Upper lobe of left lung (tissue), 6 donors: ENCODE measurements around the gene MAST4. TPM values are rescaled to one million over a fixed set of nuclear protein-coding genes. Genes with fewer than 3 reads are reported as not detected.

Experiments
- ATAC-seq, 2 donors: fragments of 200-7000 bp; cut with Tn5 transposase; one replicate each; pipeline ENCODE4 v1.9.1; 2022; ENCODE audit warnings: mild to moderate bottlenecking in 2 of 2, moderate library complexity in 2 of 2; ENCODE audit not compliant: low FRiP score in 2 of 2
- DNase-seq, 2 donors: peaks; one replicate each; pipeline ENCODE4 v3.0.0-alpha.2; 2019 to 2020
- H3K27ac ChIP-seq, 4 donors: fragments of 200-600 bp; sonication (generic); one replicate each; pipeline ENCODE4 v1.5.1; 2016 to 2019
- H3K27me3 ChIP-seq, 4 donors: fragments of 200-600 bp; sonication (generic); one replicate each; pipeline ENCODE4 v1.5.1; 2017 to 2019
- H3K36me3 ChIP-seq, 4 donors: fragments of 200-600 bp; sonication (generic); one replicate each; pipeline ENCODE4 v1.5.1; 2016 to 2019
- H3K4me1 ChIP-seq, 4 donors: fragments of 200-600 bp; sonication (generic); one replicate each; pipeline ENCODE4 v1.5.1; 2018 to 2019
- H3K4me3 ChIP-seq, 4 donors: fragments of 200-600 bp; sonication (generic); one replicate each; pipeline ENCODE4 v1.5.1; 2017 to 2019; ENCODE audit warnings: mild to moderate bottlenecking in 2 of 4, moderate library complexity in 1 of 4
- H3K9me3 ChIP-seq, 4 donors: fragments of 200-600 bp; sonication (generic); one replicate each; pipeline ENCODE4 v1.5.1; 2018 to 2019
- CTCF ChIP-seq, 6 experiments: fragments of 450-650 bp in 4 of 6; fragments of 200-600 bp in 2 of 6; sonication (generic) in 2 of 6; IDR thresholded peaks; one replicate each; pipeline ENCODE4 v1.5.1; 2016 to 2019; ENCODE audit warnings: antibody characterized with exemption in 6 of 6
- EP300 ChIP-seq, 4 donors: sonication (generic); formaldehyde crosslinking; IDR thresholded peaks; one replicate each; pipeline ENCODE4 v1.5.1; 2017; ENCODE audit warnings: antibody characterized with exemption in 4 of 4, control low read depth in 2 of 4
- POLR2A ChIP-seq, 4 donors: fragments of 450-650 bp; IDR thresholded peaks; one replicate each; pipeline ENCODE4 v1.5.1; 2016 to 2017; ENCODE audit warnings: antibody characterized with exemption in 4 of 4, mild to moderate bottlenecking in 2 of 4
- POLR2AphosphoS5 ChIP-seq, 2 donors: sonication (generic); formaldehyde crosslinking; IDR thresholded peaks; one replicate each; pipeline ENCODE4 v1.5.1; 2017; ENCODE audit warnings: antibody characterized with exemption in 2 of 2
- WGBS, 2 donors: methylation state at CpG; one replicate each; pipeline ENCODE4 v1.1.5; 2017 to 2018; 5-methylcytosine and 5-hydroxymethylcytosine counted together
- total RNA-seq, 6 donors: library from RNA; depleted of rRNA in 4 of 6; stranded (reverse); fragments of >200 nt in 4 of 6; gene quantifications; one replicate each; pipeline versions ENCODE4 v1.1.0 to v1.2.1, GENCODE V29; 2016 to 2021
- donor health status: DM: no; HTN: no; CAD: no; lungs with moderate emphysema.
- donor health status: DM: no; HTN: yes; CAD: no; lungs with severe emphysema.

Gene MAST4
- total RNA-seq = 100 to 1,000 TPM in 1 of 6 donors, 10 to 100 TPM in 5; 44.8 to 229 (median 66.4) TPM

GRCh38 chr5:66595756-66596635 is at the start of gene MAST4:
Gene MAST4, plus strand, starts transcription at chr5:66596393. Its CDS starts 263 bp downstream, at chr5:66596656.
- 2 to 3% methylated on average over 26 to 33 of the region's 74 CpGs for WGBS, 2 donors
- peaks cover 14 to 42% (median 16%) of the 10 kb centered on the region in 4 donors for H3K4me1 ChIP-seq
- H3K4me3 ChIP-seq = peak within 1 kb of the TSS; percentile 8 to 92 (median 84)
- H3K9me3 ChIP-seq = no peaks in the 10 kb centered on the region
- peaks cover 0 to 10% (median 2%) of the 10 kb centered on the region in 4 donors for H3K27me3 ChIP-seq
- ATAC-seq = peak; percentile 94 to 96
- peak; percentile 89 to 99 for DNase-seq
- H3K27ac ChIP-seq = peak within 1 kb of the TSS in 3 of 4 donors; percentile 45 to 83 (median 75)
- peak in 1 of 6 experiments; percentile 11 for TF ChIP-seq CTCF (IDR thresholded peaks at IDR 0.05)
- TF ChIP-seq EP300 (IDR thresholded peaks at IDR 0.05) = no peak
- TF ChIP-seq POLR2A (IDR thresholded peaks at IDR 0.05) = peak in 3 of 4 donors; percentile 51 to 94 (median 77)
- TF ChIP-seq POLR2AphosphoS5 (IDR thresholded peaks at IDR 0.05) = peak in 1 of 2 donors; percentile 82
- no peaks in the 10 kb centered on the region for H3K36me3 ChIP-seq

GRCh38 chr5:66546541-66546940 is 49.7 kb upstream of the MAST4 start:
- TF ChIP-seq POLR2AphosphoS5 (IDR thresholded peaks at IDR 0.05) = no peak
- TF ChIP-seq CTCF (IDR thresholded peaks at IDR 0.05) = no peak
- no peak for TF ChIP-seq POLR2A (IDR thresholded peaks at IDR 0.05)
- no peak for TF ChIP-seq EP300 (IDR thresholded peaks at IDR 0.05)
- H3K36me3 ChIP-seq = no peaks in the 10 kb centered on the region
- no peak for DNase-seq

GRCh38 chr5:66551338-66551737 is 44.9 kb upstream of the MAST4 start:
- Histone ChIP-seq H3K4me1 (peaks cover 0 to 13% (median 2%) of the 10 kb centered on the region in 4 donors), H3K4me3 (no peak overlapping the region)

More at GRCh38 chr5:66546541-66546940, 49.7 kb upstream of the MAST4 start:
- H3K9me3 ChIP-seq = peaks cover 0 to 10% (median 4%) of the 10 kb centered on the region in 4 donors
- no peaks in the 10 kb centered on the region for H3K4me1 ChIP-seq
- no peak overlapping the region for H3K4me3 ChIP-seq
- ATAC-seq = no peak
- H3K27me3 ChIP-seq = no peaks in the 10 kb centered on the region
- no peak overlapping the region for H3K27ac ChIP-seq

DNA sequence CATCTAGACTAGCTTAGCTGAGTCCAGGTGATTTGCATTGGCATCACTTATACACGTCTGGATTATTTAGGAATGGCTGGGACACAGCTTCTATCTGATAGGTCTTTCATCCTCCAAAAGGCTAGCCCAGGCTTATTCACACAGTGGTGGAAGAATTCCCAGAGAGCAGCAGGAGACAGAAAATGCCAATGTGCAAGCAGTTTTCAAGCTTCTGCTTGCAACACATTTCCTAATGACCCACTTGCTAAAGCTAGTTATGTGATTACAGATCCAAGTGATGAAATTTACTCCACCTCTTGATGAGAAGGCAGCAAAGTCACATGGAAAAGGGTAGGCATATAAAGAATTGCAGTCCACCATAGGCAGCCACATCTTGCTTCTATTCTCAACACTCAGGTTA is 44.2 kb upstream of the MAST4 start:
- DNase-seq = no peak
- Histone ChIP-seq H3K36me3 (no peaks in the 10 kb centered on the region), H3K9me3 (peaks cover 0 to 2% (median 0%) of the 10 kb centered on the region in 4 donors), H3K27me3 (no peaks in the 10 kb centered on the region), H3K27ac (no peak overlapping the region), H3K4me3 (no peak overlapping the region), H3K4me1 (peaks cover 0 to 13% (median 2%) of the 10 kb centered on the region in 4 donors)
- WGBS, 2 donors = 64 to 75% methylated on average over 1 of the region's 1 CpG
- TF ChIP-seq POLR2A (IDR thresholded peaks at IDR 0.05) = no peak
- TF ChIP-seq EP300 (IDR thresholded peaks at IDR 0.05) = no peak
- TF ChIP-seq POLR2AphosphoS5 (IDR thresholded peaks at IDR 0.05) = no peak
- peak in 1 of 2 donors; percentile 21 for ATAC-seq

More at GRCh38 chr5:66551338-66551737, 44.9 kb upstream of the MAST4 start:
- Histone ChIP-seq H3K27ac (no peak overlapping the region), H3K36me3 (no peaks in the 10 kb centered on the region), H3K9me3 (peaks cover 0 to 8% (median 2%) of the 10 kb centered on the region in 4 donors), H3K27me3 (no peaks in the 10 kb centered on the region)
- ATAC-seq = no peak
- TF ChIP-seq CTCF (IDR thresholded peaks at IDR 0.05) = no peak
- no peak for TF ChIP-seq POLR2AphosphoS5 (IDR thresholded peaks at IDR 0.05)
- TF ChIP-seq POLR2A (IDR thresholded peaks at IDR 0.05) = no peak
- no peak for TF ChIP-seq EP300 (IDR thresholded peaks at IDR 0.05)
- no peak for DNase-seq
- WGBS, 2 donors = 80 to 82% methylated on average over 2 of the region's 2 CpGs

DNA sequence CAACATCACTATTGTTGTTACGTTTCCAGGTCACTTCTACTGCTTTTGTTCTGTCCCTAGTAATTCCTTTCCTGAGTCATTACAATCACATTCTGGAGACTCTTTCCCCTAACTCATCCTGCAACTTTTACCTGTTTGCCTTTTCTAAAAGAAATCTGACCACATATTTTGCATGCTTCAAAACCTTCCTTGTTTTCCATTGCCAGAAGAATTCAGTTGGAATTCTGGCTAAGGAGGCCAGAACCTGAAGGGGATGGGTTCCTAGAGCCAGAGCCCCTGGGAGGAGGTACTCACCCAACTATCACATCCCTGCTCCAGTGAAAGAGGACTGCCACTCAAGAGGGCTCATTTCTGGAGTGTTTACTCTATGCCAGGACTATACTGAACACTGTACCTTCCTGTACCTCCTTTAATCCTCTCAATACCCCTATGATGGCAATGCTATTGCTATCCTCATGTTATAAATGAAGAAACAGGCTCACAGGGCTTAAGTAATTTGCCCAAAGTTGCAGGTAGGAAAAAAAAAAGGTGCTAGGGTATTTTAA is 42.8 kb upstream of the MAST4 start:
- WGBS, 2 donors = 61 to 74% methylated on average over 1 of the region's 1 CpG
- Histone ChIP-seq H3K27me3 (no peaks in the 10 kb centered on the region), H3K4me1 (peaks cover 0 to 13% (median 2%) of the 10 kb centered on the region in 4 donors), H3K9me3 (no peaks in the 10 kb centered on the region), H3K4me3 (no peak overlapping the region), H3K36me3 (no peaks in the 10 kb centered on the region), H3K27ac (no peak overlapping the region)
- ATAC-seq (peak in 1 of 2 donors; percentile 37), DNase-seq (no peak)
- TF ChIP-seq POLR2A (IDR thresholded peaks at IDR 0.05) = no peak
